Panc1 (cell line): ENCODE data around the gene SHANK3.
A peak's percentile ranks its signal among the peaks of the same experiment; 100 is the strongest.

ENCODE experiments used
- CTCF ChIP-seq: fragments of 450-650 bp; IDR thresholded peaks from 2 replicates; pipeline ENCODE4 v1.5.1; 2017; ENCODE audit warnings: mild to moderate bottlenecking
- POLR2AphosphoS5 ChIP-seq: IDR thresholded peaks from 2 replicates; pipeline ENCODE4 v1.6.1; 2012; ENCODE audit warnings: mild to moderate bottlenecking, low read depth, low read length, moderate library complexity
- SIN3A ChIP-seq: IDR thresholded peaks from 2 replicates; pipeline ENCODE4 v1.6.1; 2012; ENCODE audit warnings: low read depth, mild to moderate bottlenecking, low read length, moderate library complexity, borderline replicate concordance; ENCODE audit not compliant: insufficient read depth
- TF ChIP-seq, protein P1 (sequence below), 2 experiments: IDR thresholded peaks; 2 replicates each; pipeline ENCODE4 v1.6.1; 2011 to 2012; ENCODE audit warnings: low read depth in 2 of 2, control low read depth in 1 of 2, low read length in 1 of 2, mild to moderate bottlenecking in 1 of 2, moderate library complexity in 1 of 2; ENCODE audit not compliant: insufficient read depth in 1 of 2

DNA sequence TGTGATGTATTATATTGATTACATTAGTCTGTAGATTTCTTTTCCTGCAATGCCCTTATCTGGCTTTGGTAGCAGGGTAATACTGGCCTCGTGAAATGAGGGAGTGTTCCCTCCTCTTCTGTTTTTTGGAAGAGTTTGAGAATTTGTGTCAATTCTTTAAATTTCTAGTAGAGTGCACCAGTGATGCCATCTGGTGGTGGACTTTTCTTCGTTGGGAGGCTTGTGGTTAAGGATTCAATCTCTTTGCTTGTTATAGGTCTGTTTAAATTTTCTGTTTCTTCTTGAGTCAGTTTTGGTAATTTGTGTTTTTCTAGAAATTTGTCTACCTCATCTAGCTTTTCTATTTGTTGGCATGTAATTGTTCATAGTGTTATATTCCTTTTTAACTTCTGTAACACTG, 18.9 kb downstream of the SHANK3 start:
- TF ChIP-seq CTCF (peak; percentile 69; the same call in 1 of the 2 replicates), POLR2AphosphoS5 (no peak), SIN3A (no peak)
- TF ChIP-seq, protein P1, sequence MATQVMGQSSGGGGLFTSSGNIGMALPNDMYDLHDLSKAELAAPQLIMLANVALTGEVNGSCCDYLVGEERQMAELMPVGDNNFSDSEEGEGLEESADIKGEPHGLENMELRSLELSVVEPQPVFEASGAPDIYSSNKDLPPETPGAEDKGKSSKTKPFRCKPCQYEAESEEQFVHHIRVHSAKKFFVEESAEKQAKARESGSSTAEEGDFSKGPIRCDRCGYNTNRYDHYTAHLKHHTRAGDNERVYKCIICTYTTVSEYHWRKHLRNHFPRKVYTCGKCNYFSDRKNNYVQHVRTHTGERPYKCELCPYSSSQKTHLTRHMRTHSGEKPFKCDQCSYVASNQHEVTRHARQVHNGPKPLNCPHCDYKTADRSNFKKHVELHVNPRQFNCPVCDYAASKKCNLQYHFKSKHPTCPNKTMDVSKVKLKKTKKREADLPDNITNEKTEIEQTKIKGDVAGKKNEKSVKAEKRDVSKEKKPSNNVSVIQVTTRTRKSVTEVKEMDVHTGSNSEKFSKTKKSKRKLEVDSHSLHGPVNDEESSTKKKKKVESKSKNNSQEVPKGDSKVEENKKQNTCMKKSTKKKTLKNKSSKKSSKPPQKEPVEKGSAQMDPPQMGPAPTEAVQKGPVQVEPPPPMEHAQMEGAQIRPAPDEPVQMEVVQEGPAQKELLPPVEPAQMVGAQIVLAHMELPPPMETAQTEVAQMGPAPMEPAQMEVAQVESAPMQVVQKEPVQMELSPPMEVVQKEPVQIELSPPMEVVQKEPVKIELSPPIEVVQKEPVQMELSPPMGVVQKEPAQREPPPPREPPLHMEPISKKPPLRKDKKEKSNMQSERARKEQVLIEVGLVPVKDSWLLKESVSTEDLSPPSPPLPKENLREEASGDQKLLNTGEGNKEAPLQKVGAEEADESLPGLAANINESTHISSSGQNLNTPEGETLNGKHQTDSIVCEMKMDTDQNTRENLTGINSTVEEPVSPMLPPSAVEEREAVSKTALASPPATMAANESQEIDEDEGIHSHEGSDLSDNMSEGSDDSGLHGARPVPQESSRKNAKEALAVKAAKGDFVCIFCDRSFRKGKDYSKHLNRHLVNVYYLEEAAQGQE (IDR thresholded peaks at IDR 0.05; ENCODE audit: insufficient read depth in 1 of 2, low read depth in 2 of 2, low read length in 1 of 2), result no peak
